GM18873 (cell line): Measurements from ENCODE around the gene ACVR1B.

Source experiments
- ATAC-seq: cut with Tn5 transposase; IDR thresholded peaks from one replicate; pipeline ENCODE4 v1.9.1; 2021; ENCODE audit warnings: mild to moderate bottlenecking, moderate library complexity, moderate number of reproducible peaks; ENCODE audit not compliant: unreplicated experiment, low FRiP score

The ACVR1B gene

DNA sequence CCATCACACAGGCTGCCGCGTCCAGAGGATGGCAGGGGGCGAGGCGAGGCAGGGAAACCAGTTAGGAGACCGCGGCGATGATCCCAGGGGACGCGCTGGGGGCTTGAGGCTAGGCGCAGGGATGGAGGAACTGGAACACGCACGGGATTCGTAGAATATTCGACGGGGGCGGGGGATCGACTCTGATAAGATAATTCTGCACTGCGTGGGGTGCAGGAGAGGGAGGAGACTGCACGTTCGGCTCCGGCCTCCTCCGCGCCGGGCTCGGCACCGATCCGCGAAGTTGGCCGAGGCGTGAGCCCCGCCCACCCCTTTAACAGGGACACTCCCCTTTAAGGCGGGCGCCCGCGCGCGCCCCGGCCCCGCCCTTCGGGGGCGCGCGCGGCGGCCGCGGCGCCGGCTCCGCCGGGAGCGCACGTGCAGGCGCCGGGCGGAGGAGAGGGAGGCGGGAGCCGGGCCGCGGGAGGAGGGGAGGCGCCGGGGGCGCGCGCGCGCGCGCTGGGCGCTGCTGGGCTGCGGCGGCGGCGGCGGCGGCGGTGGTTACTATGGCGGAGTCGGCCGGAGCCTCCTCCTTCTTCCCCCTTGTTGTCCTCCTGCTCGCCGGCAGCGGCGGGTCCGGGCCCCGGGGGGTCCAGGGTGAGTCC lies at the start of gene ACVR1B:
TSS of gene ACVR1B (plus strand) at position 501 of the 644 bp plus-strand sequence. CDS start at position 546, 45 bp downstream.
- ATAC-seq = no peak

DNA sequence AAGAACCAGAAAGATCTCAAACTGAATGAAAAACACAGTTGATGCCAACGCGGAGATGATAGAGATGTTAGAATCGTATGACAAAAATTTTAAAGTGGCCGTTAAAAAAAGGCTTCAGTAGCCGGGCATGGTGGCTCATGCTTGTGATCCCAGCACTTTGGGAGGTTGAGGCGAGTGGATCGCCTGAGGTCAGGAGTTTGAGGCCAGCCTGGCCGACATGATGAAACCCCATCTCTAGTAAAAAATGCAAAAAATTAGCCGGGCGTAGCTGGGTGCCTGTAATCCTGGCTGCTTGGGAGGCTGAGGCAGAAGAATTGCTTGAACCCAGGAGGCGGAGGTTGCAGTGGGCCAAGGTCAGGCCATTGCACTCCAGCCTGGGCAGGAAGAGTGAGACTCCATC lies 49.6 kb upstream of the ACVR1B start:
- no peak for ATAC-seq

DNA sequence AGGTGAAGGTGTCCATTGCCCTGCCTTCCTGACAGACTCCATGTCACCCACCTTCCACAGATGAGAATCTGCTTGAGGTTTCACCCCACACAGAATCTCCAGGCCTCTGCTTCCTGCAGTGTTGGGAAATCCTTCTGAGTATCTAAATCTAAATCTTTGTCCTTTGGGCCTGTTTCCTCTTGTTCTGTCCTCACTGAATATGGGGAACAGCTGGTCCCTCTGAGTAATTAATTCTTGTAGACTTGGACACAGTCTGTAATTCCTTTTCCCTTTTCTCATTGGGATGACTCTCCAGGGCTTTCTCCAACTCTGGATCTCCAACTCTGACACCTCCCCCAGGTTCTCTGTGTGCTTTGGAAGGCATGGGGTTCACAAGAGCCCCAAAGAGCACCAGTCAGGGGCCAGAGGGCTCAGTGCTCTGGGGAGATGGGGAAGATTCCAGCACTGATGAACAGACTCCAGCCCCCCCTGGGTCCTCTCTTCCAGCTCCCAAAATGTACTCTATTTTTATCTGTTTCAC lies 46.5 kb upstream of the ACVR1B start:
- no peak for ATAC-seq

DNA sequence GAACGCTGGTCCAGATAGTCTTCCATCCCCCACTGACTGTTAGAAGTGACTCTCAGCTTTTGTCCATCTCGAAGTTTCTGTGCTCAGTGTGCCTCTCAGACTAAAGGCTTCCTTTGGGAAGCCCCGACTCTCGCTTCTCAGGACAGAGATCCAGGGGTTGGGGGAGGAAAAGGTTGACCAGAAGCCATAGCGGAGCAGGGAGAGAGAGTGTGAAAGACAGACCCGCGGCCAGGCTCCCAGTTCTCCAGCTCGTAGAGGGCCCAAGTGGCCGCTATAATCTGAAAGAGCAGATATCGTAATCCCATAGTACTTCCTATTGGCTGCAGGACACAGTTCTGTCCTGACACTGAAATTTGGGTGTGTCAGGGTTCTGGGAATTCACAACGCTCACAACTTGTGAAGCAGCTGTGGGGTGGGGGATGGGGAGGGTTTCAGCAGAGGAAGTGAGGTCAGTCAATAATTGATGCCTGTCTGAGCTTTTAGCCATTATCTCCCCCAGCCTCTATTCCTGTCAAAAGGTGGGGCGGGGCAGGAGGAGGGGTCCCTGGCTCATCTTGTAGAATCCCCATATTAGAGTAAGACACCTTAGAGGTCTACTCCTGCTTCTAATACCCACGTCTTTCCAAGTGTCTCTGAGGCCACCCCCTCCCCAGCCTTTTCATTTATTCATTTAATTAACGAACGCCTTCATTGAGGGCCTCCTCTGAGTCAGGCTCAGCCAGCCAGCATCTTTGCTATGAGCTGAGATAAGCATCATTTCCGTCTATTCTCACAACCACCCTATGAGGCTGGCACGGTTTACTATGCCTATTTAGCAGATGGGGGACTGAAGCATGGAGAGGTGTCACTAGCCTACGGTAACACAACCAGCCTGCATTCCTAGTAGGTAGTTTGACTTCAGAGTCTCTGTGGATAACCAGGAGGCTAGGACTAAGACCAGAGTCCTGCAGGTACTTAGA lies 45.7 kb upstream of the ACVR1B start:
- no peak for ATAC-seq

DNA sequence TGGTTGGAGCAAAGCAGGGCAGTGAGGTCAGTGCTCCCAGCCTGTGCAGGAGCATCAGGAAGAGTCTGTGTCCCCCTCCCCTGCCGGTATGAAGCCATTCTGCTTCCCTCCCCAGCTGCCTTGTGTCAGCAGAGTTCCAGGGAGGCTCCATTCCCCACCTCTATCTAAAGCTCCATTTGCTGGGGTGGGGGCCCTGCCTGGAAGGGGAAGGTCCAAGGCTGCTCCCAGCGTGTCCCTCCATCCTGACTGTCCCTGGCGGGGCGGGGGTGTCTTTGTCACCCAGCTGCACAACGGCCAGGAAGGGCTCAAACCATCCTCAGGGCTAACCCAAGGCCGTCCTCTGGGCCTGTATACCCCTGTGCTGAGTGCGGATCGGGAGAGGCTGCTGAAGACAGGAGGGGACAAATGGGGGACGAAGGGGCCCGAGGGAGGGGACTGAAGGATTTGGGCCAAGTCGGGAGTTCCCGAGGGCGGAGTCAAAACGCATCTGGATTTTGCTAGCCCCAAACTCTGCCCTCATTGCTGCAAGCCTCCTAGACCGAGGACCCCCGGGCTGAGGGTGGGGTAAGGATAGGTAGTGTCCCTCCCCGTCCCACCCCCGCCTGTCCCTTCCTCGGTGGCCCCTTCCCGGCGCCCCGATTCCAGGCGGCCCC lies 44.9 kb upstream of the ACVR1B start:
- no peak for ATAC-seq

DNA sequence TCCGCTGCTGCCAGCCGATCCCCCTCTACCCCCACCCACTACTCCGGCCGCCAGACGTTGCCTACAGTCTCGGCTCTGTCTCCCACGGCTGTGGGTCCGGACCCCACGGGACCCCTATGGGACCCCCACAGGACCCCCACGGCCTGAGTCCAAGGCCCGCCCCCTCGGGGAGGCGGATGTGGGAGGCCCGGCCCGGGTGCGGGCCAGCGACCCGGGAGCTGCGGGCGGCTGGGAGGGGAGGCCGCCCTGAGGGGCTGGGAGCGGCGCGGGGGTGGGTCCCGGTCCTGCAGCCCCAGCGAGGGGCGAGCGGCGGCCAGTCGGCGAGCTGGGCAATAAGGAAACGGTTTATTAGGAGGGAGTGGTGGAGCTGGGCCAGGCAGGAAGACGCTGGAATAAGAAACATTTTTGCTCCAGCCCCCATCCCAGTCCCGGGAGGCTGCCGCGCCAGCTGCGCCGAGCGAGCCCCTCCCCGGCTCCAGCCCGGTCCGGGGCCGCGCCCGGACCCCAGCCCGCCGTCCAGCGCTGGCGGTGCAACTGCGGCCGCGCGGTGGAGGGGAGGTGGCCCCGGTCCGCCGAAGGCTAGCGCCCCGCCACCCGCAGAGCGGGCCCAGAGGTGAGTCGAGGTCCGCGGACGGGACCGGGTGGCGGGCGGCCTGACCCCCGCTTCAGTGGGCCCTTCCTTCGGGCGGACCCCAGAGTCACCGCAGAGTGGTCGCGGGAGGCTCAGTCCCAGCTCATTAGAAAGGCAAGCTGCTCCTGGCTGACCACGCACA lies 44.2 kb upstream of the ACVR1B start, which contains the start of gene ACVRL1:
TSS of gene ACVRL1 (plus strand) at position 422 of the 773 bp plus-strand sequence. CDS start 4,971 bp downstream, outside the sequence.
- ATAC-seq = no peak

DNA sequence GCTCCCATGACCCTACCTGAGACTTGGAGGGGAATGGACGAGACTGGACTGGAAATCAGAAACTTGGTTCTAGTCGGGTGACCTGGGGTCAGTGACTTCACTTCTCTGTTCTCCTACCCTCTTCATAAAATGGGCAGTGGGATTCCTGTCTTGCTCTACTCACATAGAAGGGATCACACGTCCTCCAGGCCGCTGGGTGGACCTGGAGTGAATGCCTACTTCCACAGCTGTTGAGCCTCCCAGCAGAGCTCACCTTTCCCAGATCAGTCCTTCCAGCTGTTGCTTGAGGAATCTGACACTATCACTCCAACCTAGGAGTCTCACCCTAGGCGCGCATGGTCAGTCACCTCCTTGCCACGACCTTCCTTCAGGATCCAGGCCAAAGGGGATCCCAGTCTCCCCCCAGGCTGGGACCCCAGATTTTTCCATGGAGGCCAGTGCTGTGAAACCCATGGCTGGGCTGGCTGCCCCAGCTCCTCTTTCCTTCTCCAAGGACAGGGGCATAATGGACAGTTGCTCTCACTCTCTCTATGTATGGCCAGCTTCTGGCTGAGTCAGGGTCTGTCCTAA lies 43.6 kb upstream of the ACVR1B start:
- ATAC-seq = no peak

DNA sequence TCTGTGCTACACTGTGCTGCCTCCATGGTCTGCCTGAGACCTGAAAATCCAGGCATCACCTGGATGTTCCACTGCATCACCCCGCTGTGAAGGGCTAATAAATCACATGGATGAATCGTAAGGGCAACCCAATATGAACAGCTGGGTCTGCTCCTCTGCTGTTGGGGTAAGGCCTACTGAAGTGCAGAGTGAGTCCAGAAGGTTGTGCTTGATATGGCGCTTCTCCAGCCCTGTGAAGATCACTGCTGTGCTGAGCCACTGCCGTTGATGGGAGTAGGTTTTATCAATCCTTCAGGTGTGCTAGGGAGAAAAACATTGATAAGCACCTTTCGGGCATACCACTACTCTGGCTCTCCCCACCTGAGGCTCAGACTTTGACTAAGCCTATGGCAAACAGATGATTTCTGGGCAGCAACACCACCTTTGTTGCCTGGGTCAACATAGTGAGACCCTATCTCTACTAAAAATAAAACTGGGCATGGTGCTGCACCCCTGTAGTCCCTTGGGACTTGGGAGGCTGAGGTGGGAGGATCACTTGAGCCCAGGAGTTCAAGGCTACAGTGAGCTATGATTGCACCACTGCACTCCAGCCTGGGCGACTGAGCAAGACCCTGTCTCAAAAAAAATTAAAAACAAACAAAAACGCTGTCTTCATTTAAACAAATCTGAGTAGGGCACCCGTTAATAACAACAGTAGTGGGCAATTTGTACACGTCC lies 42.5 kb upstream of the ACVR1B start:
- no peak for ATAC-seq

DNA sequence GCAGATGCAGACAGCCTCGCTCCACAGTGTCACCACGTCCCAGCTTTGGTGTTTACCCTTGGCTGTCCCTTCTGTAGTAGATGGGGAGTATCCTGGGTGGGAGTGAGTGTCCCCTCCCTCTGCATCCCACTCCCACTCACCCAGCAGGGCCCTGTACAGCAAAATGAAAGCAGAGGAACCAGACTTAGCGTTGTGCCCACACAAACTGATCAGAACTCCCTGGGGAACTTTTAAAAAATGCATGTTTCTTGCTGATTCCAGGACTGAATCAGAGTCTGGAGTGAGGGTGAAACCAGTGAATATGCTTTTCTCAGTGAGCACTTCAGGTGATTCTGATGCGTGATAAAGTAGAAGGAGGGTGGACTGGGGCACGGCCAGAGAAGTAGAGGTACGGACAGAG lies 41.3 kb upstream of the ACVR1B start:
- ATAC-seq = no peak

DNA sequence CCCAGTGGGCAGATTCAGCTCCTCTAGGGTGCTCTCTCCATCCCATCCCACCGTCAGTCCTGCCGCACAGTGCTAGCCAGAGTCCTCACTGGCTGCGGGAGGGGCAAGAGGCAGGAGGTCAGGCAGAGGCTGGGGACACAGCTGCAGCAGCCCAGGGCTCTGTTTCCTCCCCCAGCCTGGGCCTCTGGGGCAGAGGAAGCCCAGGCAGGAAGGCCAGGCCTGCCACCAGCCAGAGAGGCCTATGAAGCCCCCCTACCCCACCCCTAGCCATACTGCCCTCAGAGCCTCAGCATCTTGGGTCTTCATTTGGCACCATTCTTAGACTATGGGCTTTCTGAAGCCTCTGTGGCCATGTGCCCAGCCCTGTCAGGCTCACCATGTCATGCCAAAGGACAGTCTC lies 40.8 kb upstream of the ACVR1B start:
- ATAC-seq = no peak

DNA sequence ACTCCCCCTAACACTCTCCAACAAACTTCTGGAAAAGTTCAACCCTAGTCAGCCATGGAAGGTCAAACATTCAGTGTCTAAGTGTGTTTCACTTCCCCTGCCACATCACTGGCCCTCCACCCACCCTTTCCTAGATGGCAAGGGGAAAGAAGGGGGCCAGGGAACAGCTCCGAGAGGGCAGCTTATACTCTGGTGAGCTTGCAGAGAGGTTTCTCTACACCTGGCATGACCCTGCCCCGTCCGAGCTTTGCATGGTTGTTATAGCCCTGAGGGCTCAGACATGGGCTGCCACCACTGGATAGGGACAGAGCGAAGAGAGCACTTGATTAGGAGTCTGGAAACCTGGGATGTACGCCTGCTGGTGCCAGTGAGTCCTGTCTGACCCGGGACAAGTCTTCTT lies 40.2 kb upstream of the ACVR1B start:
- ATAC-seq = no peak

DNA sequence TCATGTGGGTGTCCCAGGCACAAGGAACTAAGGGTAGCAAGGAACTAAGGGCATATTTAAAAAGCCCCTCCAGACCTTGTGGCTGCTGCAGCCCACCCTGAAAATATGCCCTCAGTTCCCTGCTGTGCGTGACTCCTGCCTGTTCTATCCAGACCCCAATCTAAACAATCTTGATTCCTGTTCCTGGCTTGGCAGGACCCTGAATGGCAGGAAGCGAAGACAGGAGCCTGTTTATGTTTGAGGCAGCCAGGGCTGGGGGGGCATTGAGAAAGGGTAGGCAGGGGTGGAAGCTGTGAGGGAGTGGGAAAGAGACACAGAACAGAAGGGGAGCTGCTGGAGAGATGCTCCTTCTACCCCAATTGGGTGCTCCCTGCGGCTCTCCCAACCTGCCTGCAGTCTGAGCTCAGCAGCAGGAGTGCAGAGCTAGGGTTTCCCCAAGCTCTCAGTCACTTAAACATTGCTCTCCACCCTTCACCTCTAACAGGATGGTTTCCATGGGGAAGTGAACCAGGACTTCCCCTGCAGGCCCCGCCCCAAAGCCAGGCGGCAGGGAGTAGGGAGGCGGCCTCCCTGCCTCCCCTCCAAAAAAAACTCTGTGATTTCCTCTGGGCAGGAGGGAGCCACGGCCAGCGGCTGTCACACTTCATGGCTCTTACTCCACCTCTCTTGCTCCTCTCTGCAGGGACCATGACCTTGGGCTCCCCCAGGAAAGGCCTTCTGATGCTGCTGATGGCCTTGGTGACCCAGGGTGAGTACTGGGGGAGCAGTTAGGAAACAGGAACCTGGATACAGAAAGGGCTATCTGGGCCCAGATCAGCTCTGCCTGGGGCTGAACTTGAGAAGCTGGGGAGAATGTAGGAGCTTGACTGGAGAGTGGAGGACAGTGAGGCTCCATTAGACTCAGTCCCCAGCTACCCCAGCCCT lies 39.4 kb upstream of the ACVR1B start:
- no peak for ATAC-seq

DNA sequence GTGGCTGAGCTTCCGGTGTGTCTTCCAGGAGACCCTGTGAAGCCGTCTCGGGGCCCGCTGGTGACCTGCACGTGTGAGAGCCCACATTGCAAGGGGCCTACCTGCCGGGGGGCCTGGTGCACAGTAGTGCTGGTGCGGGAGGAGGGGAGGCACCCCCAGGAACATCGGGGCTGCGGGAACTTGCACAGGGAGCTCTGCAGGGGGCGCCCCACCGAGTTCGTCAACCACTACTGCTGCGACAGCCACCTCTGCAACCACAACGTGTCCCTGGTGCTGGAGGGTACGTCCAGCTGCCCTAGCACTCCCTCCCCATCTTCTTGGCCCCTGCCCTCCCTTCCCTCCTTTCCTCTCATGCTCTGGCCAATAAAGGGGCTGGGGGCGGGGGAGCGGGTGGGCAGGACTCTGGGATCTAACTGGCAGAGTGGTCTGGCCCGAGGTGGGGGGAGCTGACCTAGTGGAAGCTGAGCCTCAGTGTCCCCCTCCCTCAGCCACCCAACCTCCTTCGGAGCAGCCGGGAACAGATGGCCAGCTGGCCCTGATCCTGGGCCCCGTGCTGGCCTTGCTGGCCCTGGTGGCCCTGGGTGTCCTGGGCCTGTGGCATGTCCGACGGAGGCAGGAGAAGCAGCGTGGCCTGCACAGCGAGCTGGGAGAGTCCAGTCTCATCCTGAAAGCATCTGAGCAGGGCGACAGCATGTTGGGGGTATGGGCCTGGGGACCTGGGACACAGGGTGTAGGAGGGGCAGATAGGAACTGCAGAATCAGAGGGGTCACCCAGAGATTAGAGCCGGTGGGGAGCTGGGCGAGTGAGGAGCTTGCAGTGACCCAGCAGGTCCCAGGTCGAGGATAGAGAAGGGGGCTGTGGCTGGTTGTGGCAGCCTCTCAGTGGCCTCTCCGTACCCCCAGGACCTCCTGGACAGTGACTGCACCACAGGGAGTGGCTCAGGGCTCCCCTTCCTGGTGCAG lies 38.1 kb upstream of the ACVR1B start:
- ATAC-seq = no peak

DNA sequence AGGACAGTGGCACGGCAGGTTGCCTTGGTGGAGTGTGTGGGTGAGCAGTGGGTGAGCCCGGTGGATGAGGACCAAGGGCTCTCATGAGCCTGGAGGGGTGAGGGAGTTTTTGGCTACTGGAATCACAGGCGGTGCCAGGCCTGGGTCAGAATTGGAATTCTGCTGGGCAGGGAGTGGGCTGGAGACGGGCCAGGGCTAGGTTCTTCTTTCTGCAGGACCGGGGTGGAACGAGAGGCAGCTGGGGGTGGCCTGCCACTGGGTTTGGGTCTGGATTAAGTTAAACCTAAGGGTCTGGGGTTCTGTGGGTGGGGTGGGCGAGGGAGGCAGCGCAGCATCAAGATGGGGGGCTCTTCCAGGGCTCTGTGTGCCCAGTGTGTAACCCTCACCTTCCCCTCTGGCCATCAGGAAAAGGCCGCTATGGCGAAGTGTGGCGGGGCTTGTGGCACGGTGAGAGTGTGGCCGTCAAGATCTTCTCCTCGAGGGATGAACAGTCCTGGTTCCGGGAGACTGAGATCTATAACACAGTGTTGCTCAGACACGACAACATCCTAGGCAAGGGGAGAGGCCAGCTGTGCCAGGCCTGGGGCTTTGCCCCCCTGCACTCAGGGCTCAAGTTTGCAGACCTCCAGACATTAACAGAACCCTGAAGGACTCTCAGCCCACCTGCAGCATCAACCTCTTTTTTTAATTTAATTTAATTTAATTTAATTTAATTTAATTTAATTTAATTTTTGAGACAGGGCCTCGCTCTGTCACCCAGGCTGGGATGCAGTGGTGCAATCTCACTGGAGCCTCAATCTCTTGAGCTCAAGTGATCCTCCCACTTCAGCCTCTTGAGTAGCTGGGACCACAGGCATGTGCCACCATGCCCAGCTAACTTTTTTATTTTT lies 37.2 kb upstream of the ACVR1B start:
- no peak for ATAC-seq

DNA sequence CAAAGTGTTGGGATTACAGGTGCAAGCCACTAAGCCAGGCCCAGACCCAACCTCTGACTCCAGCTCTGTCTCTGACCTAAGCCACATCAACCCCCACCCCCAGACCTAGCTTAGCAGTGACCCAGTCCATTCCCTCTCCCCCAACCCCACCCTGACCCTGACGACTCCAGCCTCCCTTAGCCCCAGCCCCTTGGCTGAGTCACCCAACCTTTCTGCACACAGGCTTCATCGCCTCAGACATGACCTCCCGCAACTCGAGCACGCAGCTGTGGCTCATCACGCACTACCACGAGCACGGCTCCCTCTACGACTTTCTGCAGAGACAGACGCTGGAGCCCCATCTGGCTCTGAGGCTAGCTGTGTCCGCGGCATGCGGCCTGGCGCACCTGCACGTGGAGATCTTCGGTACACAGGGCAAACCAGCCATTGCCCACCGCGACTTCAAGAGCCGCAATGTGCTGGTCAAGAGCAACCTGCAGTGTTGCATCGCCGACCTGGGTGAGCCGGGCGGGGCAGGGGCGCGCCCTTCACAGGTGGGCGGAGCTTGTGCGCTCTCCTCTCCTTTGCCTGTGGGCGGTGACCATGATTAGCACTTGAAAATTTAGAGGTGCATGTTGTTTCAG lies 36.4 kb upstream of the ACVR1B start:
- no peak for ATAC-seq

DNA sequence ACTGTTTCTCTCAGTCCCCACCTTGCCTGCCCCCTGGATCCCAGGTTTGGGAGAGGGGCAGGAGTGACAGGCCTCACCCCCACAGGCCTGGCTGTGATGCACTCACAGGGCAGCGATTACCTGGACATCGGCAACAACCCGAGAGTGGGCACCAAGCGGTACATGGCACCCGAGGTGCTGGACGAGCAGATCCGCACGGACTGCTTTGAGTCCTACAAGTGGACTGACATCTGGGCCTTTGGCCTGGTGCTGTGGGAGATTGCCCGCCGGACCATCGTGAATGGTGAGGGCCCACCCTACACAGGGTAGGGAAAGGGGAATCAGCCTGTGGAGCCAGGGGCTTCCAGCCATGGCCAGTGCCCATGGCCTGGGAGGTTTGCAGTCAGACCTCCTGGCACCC lies 35.5 kb upstream of the ACVR1B start:
- ATAC-seq = no peak
